Head of caudate nucleus (tissue), 42 donors: ENCODE data around the gene MLLT11.

Source experiments
- DNase-seq, 42 donors: peaks; one replicate each; pipeline versions ENCODE4 v3.0.0 to v3.0.0-alpha.2; 2020 to 2021; ENCODE audit warnings: mixed read lengths in 7 of 42
- intact Hi-C: fragments of 100-400 bp; cut with DNase I; formaldehyde crosslinking; loops from one replicate; pipeline ENCODE4 v1.15.0; 2022

MLLT11 gene

DNA sequence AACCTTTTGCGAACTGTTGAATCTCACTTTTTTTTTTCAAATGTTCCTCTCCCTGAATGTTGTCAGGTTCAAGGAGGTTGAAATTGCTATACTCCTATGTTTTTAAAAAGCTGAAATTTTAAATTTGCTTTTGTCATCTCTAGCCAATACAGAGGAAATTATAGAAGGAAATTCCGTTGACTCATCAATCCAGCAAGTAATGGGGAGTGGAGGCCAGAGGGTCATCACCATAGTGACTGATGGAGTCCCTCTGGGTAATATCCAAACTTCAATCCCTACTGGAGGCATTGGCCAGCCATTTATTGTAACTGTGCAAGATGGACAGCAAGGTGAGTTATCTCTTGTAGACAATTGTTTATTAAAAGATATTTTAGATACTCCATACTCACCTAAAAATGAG is 46.7 kb downstream of the MLLT11 start:
- intact Hi-C loops: no loop called here
- DNase-seq: no peak

DNA sequence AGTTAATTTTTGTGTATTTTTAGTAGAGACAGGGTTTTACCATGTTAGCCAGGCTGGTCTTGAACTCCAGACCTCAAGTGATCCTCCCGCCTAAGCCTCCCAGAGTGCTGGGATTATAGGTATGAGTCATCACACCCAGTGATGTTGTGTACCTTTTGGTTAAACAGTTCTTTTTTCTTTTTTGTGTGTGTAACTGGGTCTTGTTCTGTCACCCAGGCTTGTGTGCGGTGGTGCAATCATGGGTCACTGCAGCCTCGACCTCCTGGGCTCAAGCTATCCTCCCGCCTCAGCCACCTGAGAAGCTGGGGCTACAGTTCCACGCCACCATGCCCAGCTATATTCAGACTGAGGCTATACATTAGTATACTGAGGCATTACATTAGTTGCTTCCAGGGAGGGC is 48.1 kb downstream of the MLLT11 start:
- DNase-seq: no peak

GRCh38 chr1:151113877-151114276 is 53.7 kb downstream of the MLLT11 start:
- DNase-seq: no peak
- intact Hi-C loops: no loop called here

More for the DNA sequence above, 48.1 kb downstream of the MLLT11 start:
- intact Hi-C loops: no loop called here
